Limb (tissue), 2 donors: ENCODE results near the gene CYP24A1.
"Not testable (repeated sequence)": the region's sequence is repeated elsewhere in the genome, so short reads cannot be mapped to it uniquely, and the experiment has no call there.

ENCODE experiments used
- DNase-seq, 2 donors: peaks; one replicate each; pipeline ENCODE4 v3.0.0-alpha.2; 2016; ENCODE audit errors: extremely low spot score in 2 of 2

The CYP24A1 gene

GRCh38 chr20:54134445-54135220 lies 39.2 kb downstream of the CYP24A1 start:
- no peak for DNase-seq

- no peak for DNase-seq
These were observed 40.1 kb downstream of the CYP24A1 start for GRCh38 chr20:54133434-54134427.

GRCh38 chr20:54132612-54133433 lies 41.0 kb downstream of the CYP24A1 start:
- peak in 1 of 2 donors; percentile 67 for DNase-seq

- DNase-seq = no peak
These were observed 41.8 kb downstream of the CYP24A1 start for GRCh38 chr20:54131675-54132611.

GRCh38 chr20:54131125-54131524 lies 42.7 kb downstream of the CYP24A1 start:
- not testable (repeated sequence) for DNase-seq

GRCh38 chr20:54129350-54129749 lies 44.4 kb downstream of the CYP24A1 start:
- no peak for DNase-seq

- no peak for DNase-seq
These were observed 45.8 kb downstream of the CYP24A1 start for GRCh38 chr20:54127855-54128574.

GRCh38 chr20:54126806-54127655 lies 46.8 kb downstream of the CYP24A1 start:
- no peak for DNase-seq

- not testable (repeated sequence) for DNase-seq
These were observed 47.5 kb downstream of the CYP24A1 start for GRCh38 chr20:54126328-54126727.

- no peak for DNase-seq
These were observed 50.1 kb downstream of the CYP24A1 start for GRCh38 chr20:54123587-54124180.

GRCh38 chr20:54122681-54123586 lies 50.9 kb downstream of the CYP24A1 start:
- DNase-seq = no peak

- DNase-seq = no peak
These were observed 51.6 kb downstream of the CYP24A1 start for GRCh38 chr20:54122189-54122588.

GRCh38 chr20:54119744-54120143 lies 54.0 kb downstream of the CYP24A1 start:
- DNase-seq = no peak

- no peak for DNase-seq
These were observed 55.4 kb downstream of the CYP24A1 start for GRCh38 chr20:54118220-54119001.

- DNase-seq = no peak
These were observed 57.1 kb downstream of the CYP24A1 start for GRCh38 chr20:54116550-54117235.
